Activated CD4-positive, CD25-positive, alpha-beta regulatory T cell (primary cell): ENCODE measurements around the gene ATP1A2.
"Not testable (repeated sequence)": the region's sequence is repeated elsewhere in the genome, so short reads cannot be mapped to it uniquely, and the experiment has no call there.

Experiments used
- DNase-seq, 4 experiments: peaks; one replicate each; lab custom pipeline; 2025; lab: John Stamatoyannopoulos, UW

The ATP1A2 gene

DNA sequence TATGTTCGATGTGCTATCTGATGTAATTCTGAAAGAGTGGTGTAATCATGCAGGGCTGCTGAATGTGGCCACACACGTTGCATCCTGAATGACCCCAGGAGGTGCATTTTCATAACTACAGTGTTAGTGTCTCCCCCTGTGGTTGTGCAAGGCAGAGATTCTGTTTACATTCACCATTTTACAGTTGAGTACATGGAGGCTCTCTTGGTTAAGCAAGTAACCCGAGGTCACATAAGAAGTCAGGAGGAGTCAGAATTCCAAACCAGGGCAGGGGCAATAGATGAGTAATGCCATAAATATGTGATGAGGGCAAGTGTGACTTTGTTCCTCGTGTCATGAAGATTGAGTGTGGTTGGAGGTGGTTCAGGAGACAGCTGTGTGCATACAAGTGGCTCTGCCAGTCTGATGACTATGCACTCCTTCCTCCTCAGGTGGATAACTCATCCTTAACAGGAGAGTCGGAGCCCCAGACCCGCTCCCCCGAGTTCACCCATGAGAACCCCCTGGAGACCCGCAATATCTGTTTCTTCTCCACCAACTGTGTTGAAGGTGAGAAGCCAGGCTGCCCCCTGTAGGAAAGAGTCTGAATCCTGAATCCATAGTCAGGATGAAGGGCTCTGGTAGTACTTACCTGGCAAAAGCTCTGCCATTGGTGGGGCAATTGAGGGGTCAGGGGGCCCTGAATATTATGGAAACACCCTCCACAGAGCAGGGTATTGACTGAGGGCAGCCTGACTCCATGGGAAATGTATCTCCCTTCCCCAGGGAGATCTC, 9.3 kb downstream of the ATP1A2 start:
- no peak for DNase-seq

DNA sequence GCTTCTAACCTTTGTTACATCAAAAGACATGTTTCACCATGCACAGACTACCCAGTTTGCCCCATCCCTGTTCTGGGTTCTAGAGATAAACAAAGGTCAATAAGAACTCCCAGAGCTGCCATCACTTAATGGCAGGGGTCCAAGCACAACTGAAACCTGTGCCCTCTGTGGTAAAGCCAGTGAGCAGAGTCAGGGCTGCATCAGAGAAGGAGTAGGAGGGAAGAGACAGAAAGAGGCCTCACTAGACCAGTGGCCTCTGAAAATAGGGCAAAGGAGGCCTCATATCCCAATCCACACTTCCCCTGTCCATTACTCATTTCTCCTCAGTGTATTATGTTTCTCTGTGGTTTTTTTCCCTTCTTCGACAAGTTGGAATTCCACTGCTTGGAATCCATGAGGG, 10.2 kb downstream of the ATP1A2 start:
- no peak for DNase-seq

DNA sequence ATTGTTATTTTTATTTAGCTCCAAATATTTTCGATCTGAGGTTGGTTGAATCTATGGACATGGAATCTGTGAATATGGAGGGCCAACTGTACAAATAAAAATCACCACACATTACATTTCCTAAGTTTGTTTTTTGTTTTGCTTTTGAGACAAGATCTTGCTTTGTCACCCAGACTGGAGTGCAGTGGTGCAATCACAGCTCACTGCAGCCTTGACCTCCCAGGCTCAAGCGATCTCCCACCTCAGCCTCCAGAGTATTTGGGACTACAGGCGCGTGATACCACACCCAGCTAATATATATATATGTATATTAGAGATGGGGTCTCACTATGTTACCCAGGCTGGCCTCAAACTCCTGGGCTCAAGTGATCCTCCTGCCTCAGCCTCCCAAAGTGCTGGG, 10.8 kb downstream of the ATP1A2 start:
- DNase-seq = not testable (repeated sequence)

DNA sequence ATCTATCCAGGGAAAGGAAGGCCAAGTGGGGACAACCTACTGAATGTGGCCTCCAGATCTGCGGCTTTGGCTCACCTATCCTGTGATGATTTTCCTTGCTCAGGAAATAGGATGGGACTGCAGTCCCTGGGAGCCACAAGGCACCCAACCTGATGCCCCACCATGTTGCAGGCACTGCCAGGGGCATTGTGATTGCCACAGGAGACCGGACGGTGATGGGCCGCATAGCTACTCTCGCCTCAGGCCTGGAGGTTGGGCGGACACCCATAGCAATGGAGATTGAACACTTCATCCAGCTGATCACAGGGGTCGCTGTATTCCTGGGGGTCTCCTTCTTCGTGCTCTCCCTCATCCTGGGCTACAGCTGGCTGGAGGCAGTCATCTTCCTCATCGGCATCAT, 11.8 kb downstream of the ATP1A2 start:
- DNase-seq = no peak

DNA sequence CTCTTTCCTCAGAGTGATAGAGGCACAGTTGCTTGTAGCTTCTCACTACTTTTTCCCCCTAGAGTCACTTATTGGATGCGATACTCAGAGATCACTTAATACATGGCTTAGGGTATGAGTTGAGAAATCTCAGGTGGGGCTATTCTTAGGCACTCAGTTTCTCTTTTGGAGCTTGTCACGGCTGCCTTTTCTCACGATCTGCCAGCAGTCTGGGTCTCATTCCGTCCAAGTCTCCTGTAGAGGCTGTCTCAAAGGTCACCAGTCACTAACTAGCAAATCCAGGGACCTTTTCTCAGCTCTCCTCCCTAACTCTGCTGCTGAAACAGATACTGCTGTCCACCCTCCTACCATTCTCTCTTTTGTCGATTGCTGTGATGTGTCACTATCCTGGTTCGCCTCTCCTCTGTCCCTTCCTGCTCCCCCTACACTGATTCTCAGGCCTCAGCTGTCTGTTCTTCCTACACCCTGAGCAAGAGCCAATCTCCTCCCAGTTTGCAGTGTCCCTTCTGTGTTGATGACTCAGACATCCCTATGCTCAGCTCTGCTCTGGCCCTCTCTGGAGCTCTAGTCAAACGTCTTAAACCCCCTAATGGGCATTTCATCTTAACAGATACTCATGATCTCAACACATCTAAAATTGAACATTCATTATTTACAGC, 12.4 kb downstream of the ATP1A2 start:
- no peak for DNase-seq

DNA sequence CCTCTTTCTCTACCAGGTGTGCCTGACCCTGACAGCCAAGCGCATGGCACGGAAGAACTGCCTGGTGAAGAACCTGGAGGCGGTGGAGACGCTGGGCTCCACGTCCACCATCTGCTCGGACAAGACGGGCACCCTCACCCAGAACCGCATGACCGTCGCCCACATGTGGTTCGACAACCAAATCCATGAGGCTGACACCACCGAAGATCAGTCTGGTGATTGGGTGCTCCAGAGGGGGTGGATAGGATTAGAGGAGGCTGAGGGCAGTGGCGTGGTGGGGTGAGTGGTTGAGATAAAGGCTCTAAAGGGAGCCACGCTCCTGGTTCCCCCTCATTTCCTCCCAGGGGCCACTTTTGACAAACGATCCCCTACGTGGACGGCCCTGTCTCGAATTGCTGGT, 13.1 kb downstream of the ATP1A2 start:
- no peak for DNase-seq

DNA sequence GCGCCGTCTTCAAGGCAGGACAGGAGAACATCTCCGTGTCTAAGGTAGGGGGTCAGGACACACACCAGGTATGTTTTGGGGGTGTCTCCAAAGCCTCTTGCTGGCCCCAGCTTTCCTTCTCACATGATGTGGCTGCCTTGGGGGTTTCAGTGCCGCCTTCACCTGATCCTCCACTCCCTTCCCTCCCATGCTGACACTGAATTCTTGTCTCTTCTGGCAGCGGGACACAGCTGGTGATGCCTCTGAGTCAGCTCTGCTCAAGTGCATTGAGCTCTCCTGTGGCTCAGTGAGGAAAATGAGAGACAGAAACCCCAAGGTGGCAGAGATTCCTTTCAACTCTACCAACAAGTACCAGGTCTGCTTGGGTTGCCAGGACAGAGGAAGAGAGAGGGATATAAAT, 13.5 kb downstream of the ATP1A2 start:
- DNase-seq = no peak

DNA sequence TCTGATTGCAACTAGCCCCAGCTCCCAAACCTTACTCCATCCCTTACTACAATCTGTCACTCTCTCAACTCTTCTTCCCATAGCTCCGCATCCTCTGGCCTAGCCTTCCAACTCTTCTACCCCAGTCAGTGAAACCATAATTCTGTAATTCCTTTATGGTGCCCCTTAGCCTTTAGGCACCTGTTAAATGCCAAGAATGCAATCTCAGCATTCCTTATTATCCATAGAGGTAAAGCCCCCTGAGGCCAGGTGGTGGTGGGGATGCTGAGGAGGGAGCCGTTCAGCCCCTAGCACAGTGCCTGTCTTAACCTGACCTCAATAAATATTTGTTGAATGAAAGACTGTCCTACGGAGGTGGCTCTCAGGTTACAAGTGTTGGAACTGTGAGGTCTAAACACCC, 14.0 kb downstream of the ATP1A2 start:
- no peak for DNase-seq

DNA sequence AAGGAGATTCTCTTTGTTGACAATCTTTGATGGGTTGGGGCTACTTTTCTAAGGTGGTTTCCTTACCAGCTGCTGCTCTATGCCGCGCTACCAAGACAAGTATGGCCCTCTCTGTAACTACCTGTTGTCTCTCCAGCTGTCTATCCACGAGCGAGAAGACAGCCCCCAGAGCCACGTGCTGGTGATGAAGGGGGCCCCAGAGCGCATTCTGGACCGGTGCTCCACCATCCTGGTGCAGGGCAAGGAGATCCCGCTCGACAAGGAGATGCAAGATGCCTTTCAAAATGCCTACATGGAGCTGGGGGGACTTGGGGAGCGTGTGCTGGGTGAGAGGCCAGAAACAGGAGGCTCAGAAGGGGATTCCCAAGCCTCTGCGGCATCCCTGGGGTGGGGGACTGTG, 14.4 kb downstream of the ATP1A2 start:
- no peak for DNase-seq

DNA sequence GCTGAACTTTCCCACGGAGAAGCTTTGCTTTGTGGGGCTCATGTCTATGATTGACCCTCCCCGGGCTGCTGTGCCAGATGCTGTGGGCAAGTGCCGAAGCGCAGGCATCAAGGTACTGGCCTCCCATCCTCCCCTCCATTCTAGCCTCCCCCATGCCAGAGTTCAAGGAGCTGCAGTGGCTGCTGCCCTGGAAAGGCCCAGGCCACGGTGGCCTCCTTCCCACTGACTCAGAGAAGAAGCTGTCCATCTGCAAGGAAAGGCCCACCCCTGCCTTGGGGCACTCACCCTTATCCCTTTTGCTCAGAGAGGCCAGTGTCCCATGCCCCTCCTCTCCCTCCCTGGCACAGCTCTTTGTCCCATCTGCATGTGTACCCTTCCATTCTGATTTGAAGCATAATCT, 14.9 kb downstream of the ATP1A2 start:
- no peak for DNase-seq

DNA sequence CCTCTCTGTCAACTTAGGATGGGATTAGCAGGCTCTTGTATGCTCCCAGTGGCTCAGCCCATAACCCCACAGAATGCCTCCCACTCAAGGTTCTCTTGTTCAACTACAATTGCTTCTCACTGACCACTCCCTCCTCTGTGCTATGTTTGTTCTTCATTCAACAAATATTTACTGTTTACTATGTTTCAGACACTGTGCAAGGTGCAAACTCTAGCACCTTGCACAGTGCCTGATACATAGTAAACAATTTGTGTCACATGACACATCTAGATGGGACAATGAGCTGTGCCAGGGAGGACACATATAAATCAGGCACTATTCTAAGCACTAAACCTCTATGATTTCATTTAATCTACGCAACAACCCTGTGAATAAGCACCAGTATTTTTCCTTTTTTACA, 15.4 kb downstream of the ATP1A2 start:
- DNase-seq = no peak

DNA sequence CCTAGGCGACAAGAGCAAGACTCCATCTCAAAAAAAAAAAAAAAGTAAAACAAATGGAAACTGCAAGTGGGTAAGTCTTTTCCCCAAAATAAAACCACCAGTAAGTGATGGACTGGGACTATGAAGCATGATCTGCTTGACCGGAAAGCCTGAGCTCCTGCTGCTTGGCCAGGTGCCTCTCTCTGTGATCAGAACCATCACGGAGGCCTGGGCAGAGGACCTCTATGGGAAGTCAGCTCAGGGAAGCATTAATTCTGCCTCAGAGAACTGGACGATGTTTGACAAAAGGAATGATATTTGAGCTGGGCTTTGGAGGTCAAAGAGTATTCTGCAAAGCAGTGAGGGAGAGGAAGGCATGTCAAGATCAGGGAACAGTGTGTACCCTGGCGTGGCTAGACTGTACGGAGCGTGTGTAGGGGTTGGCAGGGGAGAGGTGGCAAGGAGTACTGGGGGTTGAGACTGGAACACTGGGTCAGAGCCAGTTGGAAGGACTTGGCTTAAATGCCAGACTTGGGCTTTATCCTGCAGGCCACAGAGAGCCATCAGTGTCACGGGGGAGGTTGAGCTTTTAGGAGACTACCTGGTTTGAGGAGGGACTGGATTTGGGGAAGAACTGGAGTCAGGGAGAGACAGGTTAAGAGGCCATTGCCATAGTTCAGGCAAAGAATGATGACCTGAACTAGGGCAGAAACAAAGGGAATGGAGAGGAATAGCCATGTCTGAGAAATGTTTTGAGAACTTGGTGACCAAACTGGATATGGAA, 16.4 kb downstream of the ATP1A2 start:
- DNase-seq = no peak

DNA sequence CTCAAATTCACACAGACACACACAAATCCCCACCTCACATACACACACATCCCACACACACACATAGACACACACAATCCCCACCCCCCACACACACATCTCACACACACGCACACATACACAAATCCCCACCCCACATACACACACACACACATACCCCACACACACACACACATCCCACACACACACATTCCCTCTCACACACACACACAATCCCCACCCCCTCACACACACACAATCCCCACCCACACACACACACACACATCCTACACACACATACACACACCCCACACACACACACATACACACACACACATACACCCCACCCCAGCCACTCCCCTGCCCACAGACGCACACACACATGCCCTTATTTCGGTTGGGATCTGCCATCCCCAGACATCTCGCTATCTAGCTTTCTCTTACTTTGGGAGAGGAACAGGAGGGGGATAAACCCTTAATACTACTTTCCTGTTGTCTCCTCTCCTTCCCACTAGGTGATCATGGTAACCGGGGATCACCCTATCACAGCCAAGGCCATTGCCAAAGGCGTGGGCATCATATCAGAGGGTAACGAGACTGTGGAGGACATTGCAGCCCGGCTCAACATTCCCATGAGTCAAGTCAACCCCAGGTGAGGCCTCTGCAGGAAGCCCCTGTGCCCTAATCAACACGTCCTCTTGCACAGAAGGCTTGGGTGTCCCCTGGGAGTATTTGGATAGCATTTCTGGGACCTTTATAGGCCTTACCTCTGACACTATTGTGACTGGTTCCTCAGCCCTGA, 18.6 kb downstream of the ATP1A2 start:
- DNase-seq = no peak

DNA sequence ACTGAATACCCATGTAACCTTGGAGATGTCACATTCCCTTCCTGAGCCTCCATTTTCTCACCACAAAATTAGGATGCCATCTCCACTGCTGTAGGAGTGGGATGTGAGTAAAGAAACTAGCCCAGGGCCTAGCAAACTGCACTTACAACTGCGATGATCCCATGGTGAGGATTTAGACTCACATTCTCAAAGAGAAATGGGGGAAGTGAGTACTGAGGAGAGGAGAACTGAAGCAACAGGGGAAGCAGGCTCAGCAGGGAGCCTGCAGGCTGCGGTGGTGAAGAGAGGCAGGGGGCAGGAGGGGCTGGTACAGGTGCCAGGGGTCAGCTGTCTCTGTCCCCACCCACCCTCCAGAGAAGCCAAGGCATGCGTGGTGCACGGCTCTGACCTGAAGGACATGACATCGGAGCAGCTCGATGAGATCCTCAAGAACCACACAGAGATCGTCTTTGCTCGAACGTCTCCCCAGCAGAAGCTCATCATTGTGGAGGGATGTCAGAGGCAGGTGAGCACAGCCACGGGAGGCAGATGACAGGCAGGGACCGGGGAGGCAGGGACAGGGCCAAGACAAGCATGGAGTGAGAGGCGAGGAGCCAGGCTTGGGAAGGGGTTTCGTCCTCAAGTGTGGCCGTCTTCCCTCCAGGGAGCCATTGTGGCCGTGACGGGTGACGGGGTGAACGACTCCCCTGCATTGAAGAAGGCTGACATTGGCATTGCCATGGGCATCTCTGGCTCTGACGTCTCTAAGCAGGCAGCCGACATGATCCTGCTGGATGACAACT, 19.4 kb downstream of the ATP1A2 start:
- DNase-seq = no peak

DNA sequence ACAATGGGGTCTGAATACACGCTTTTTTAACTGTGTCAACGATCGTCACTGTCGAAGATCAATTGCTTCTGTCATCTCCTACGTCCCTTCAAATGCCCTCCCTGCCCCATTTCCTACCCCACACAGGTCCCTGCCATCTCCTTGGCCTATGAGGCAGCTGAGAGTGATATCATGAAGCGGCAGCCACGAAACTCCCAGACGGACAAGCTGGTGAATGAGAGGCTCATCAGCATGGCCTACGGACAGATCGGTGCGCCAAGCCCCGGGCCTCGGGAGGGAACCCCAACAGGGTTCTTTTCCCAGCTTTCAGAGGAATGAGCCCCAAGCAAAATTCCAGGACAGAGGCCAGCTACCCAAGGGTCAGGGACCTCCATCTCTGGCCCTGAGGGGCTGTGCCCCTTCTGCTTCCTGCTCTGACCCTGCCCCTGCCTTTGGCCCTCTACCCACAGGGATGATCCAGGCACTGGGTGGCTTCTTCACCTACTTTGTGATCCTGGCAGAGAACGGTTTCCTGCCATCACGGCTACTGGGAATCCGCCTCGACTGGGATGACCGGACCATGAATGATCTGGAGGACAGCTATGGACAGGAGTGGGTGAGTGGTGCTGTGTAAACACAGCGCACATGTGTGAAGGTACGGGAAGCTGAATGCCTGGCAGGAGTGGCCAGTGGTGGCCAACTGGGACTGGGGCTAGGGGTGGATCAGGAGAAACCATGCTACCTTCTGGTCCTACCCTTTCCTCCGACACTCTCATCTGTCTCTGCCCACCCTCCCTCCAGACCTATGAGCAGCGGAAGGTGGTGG, 20.8 kb downstream of the ATP1A2 start:
- no peak for DNase-seq

DNA sequence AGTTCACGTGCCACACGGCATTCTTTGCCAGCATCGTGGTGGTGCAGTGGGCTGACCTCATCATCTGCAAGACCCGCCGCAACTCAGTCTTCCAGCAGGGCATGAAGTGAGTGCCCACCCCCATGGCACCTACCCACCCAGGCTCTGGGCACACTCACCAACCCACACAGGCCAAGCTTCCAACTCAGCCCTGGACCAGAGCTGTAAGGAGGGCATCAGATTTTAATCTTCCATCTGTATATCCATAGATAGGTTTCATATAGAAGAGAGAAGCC, 21.3 kb downstream of the ATP1A2 start:
- no peak for DNase-seq

DNA sequence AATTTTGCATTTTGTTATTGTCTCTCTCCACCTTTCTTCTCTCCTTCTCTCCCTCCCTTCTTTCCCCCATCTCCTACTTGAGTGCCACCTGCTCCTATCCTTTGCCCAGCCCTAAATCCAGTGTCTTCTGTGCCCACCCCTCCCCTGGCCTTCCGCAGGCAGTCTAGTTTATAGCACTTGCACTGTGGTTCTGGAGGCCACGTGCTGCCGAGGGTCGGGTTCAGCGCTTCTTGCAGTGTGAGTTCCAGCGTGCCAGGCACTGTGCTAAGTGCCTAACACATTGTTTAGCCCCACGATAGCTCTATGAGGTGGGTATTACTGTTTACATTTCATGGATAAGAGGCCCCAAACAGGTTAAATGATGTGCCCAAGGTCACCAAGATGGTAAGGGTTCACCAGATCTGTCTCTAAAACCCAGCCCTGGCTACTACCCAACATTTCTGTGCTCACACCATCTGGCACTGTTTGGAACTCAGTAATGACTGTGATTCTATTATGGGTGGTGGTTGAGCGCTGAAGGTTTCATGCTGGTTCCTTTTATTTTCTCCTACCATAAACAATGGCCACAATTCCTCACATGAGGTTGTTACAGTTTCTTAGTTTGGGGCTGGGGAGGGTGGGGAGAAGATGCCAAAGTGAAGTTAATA, 21.8 kb downstream of the ATP1A2 start:
- DNase-seq = no peak

DNA sequence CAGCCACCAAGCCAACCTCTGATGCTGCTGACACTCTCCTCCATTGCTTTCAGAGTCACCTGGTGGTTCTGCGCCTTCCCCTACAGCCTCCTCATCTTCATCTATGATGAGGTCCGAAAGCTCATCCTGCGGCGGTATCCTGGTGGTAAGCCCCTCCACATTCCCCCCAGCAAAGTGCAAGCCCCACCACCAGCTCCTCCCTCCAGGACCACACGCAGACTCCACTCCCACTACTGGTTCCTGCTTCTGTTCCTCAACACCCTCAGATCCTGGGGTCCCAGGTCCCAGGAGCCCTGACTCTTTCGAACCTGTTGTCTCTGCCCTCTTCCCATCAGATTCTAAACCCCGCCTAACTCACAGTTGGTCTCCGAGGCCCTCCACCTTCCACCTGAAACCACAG, 24.3 kb downstream of the ATP1A2 start:
- DNase-seq = no peak

DNA sequence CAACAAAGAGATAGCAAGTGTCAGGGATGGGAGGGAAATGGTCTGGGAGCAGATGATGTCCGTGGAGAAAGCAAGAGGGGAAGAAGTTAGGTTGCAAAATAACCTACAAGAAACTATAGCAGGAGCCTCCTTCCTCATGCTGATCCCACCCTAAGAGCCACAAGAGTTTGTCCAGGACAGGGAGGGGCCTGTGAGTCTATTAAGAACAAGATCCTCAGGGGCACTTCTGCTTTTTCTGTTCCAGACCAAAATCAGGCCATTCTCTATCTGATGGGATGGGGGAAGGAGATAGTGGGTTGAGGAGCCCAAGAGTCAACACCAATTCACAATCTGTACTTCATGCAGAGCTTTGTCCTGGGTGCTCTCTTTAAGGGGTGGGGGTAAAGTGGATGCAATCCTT, 28.1 kb downstream of the ATP1A2 start:
- no peak for DNase-seq

DNA sequence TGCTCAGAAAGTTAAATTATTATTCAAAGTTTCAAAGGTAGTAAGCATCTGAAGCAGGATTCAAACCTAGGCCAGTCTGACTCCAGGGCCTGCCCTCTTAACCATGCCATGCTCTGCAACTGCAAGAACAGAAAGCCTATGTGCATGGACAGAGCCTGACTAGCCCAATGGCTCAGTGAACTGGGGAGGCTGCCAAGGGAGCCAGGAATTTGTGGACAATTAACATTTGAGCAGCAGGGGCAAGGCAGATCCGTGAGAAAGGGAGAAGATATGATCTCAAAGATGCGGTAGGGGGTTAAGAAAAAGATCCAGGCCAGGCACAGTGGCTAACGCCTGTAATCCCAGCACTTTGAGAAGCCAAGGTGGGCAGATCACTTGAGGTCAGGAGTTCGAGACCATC, 29.4 kb downstream of the ATP1A2 start:
- no peak for DNase-seq
